Measurements from ENCODE around the gene HTR3C.
"Not testable (repeated sequence)": the region's sequence is repeated elsewhere in the genome, so short reads cannot be mapped to it uniquely, and the experiment has no call there.

GRCh38 chr3:184007143-184007813 lies 45.6 kb upstream of the HTR3C start:
- TF ChIP-seq, protein P1, sequence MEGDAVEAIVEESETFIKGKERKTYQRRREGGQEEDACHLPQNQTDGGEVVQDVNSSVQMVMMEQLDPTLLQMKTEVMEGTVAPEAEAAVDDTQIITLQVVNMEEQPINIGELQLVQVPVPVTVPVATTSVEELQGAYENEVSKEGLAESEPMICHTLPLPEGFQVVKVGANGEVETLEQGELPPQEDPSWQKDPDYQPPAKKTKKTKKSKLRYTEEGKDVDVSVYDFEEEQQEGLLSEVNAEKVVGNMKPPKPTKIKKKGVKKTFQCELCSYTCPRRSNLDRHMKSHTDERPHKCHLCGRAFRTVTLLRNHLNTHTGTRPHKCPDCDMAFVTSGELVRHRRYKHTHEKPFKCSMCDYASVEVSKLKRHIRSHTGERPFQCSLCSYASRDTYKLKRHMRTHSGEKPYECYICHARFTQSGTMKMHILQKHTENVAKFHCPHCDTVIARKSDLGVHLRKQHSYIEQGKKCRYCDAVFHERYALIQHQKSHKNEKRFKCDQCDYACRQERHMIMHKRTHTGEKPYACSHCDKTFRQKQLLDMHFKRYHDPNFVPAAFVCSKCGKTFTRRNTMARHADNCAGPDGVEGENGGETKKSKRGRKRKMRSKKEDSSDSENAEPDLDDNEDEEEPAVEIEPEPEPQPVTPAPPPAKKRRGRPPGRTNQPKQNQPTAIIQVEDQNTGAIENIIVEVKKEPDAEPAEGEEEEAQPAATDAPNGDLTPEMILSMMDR (IDR thresholded peaks at IDR 0.05; ENCODE audit: insufficient read depth, low read length), result not testable (repeated sequence)
- not testable (repeated sequence) for TF ChIP-seq GABPA (IDR thresholded peaks at IDR 0.05; ENCODE audit: low read depth); REST (IDR thresholded peaks at IDR 0.05; ENCODE audit: insufficient replicate concordance, low read depth); POLR2AphosphoS5 (IDR thresholded peaks at IDR 0.05; ENCODE audit: low read depth); SPI1 (IDR thresholded peaks at IDR 0.05; ENCODE audit: borderline replicate concordance, low read depth)
